ENCODE data around the gene VTI1B.

GRCh38 chr14:67602076-67602475, 72.4 kb downstream of the VTI1B start:
- no peak for TF ChIP-seq POLR2A (IDR thresholded peaks at IDR 0.05)
- TF ChIP-seq, protein P1, sequence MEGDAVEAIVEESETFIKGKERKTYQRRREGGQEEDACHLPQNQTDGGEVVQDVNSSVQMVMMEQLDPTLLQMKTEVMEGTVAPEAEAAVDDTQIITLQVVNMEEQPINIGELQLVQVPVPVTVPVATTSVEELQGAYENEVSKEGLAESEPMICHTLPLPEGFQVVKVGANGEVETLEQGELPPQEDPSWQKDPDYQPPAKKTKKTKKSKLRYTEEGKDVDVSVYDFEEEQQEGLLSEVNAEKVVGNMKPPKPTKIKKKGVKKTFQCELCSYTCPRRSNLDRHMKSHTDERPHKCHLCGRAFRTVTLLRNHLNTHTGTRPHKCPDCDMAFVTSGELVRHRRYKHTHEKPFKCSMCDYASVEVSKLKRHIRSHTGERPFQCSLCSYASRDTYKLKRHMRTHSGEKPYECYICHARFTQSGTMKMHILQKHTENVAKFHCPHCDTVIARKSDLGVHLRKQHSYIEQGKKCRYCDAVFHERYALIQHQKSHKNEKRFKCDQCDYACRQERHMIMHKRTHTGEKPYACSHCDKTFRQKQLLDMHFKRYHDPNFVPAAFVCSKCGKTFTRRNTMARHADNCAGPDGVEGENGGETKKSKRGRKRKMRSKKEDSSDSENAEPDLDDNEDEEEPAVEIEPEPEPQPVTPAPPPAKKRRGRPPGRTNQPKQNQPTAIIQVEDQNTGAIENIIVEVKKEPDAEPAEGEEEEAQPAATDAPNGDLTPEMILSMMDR (IDR thresholded peaks at IDR 0.05) = no peak

All from tibial nerve (tissue), 3 donors.